Upper lobe of right lung (tissue), 1 donor: ENCODE data around the gene RPLP2. TPM values are rescaled to one million over a fixed set of nuclear protein-coding genes. Genes with fewer than 3 reads are reported as not detected.

Source experiments
- ATAC-seq: fragments of 200-7000 bp; cut with Tn5 transposase; one replicate; pipeline ENCODE4 v1.9.1; 2020; ENCODE audit warnings: mild to moderate bottlenecking, moderate library complexity
- DNase-seq: peaks from one replicate; pipeline ENCODE4 v3.0.0-alpha.2; 2020
- H3K27ac ChIP-seq: fragments of 200-600 bp; one replicate; pipeline ENCODE4 v1.8.0; 2022
- H3K27me3 ChIP-seq: fragments of 200-600 bp; one replicate; pipeline ENCODE4 v1.8.0; 2022; ENCODE audit warnings: mild to moderate bottlenecking
- H3K36me3 ChIP-seq: fragments of 200-600 bp; one replicate; pipeline ENCODE4 v1.8.0; 2022
- H3K4me1 ChIP-seq: fragments of 200-600 bp; one replicate; pipeline ENCODE4 v1.8.0; 2022
- H3K4me3 ChIP-seq: fragments of 200-600 bp; one replicate; pipeline ENCODE4 v1.8.0; 2022; ENCODE audit warnings: mild to moderate bottlenecking
- H3K9me3 ChIP-seq: fragments of 200-600 bp; one replicate; pipeline ENCODE4 v1.8.0; 2022
- CTCF ChIP-seq: fragments of 200-600 bp; IDR thresholded peaks from one replicate; pipeline ENCODE4 v1.8.0; 2022; ENCODE audit warnings: antibody characterized with exemption
- intact Hi-C: fragments of 100-400 bp; cut with DNase I; formaldehyde crosslinking; loops from one replicate; pipeline ENCODE4 v1.11.0; 2022
- total RNA-seq: library from RNA; stranded (reverse); fragmentation: NEBNext Ultra II Directional; extraction: Animal tissue kit (Norgen Biotek cat#: 25700); gene quantifications from one replicate; pipeline ENCODE4 v1.2.1, GENCODE V29; 2021
- donor health status: DM: no; HTN: yes; CAD: no; lungs with severe emphysema.

Gene RPLP2
- total RNA-seq, 1 donor from 2014 or later = 1,548 TPM

GRCh38 chr11:763549-764321, 46.0 kb upstream of the RPLP2 start:
- Histone ChIP-seq H3K27ac (no peak overlapping the region), H3K4me3 (no peak overlapping the region), H3K36me3 (peaks cover 78% of the 10 kb centered on the region), H3K4me1 (no peaks in the 10 kb centered on the region), H3K27me3 (no peaks in the 10 kb centered on the region), H3K9me3 (no peaks in the 10 kb centered on the region)
- DNase-seq (no peak), ATAC-seq (no peak)
- intact Hi-C loops = no loop called here
- TF ChIP-seq CTCF = no peak

- Histone ChIP-seq H3K36me3 (peaks cover 71% of the 10 kb centered on the region), H3K4me1 (no peaks in the 10 kb centered on the region), H3K27ac (no peak overlapping the region), H3K4me3 (no peak overlapping the region), H3K27me3 (no peaks in the 10 kb centered on the region), H3K9me3 (no peaks in the 10 kb centered on the region)
- ATAC-seq (no peak), DNase-seq (no peak)
- intact Hi-C loops = no loop called here
- TF ChIP-seq CTCF = no peak
Observed at GRCh38 chr11:764322-765024, 45.3 kb upstream of the RPLP2 start.

- Histone ChIP-seq H3K9me3 (no peaks in the 10 kb centered on the region), H3K27me3 (no peaks in the 10 kb centered on the region), H3K4me3 (no peak overlapping the region), H3K27ac (no peak overlapping the region), H3K4me1 (no peaks in the 10 kb centered on the region), H3K36me3 (peaks cover 69% of the 10 kb centered on the region)
- peak; percentile 66 for ATAC-seq
- DNase-seq = no peak
- TF ChIP-seq CTCF = peak; percentile 55
- intact Hi-C loops = no loop called here
Observed at GRCh38 chr11:765025-765801, 44.6 kb upstream of the RPLP2 start.

- Histone ChIP-seq H3K4me3 (no peak overlapping the region), H3K36me3 (peaks cover 69% of the 10 kb centered on the region), H3K4me1 (no peaks in the 10 kb centered on the region), H3K27ac (no peak overlapping the region), H3K27me3 (no peaks in the 10 kb centered on the region), H3K9me3 (no peaks in the 10 kb centered on the region)
- TF ChIP-seq CTCF = no peak
- intact Hi-C loops = no loop called here
- no peak for ATAC-seq
- DNase-seq = no peak
Observed at GRCh38 chr11:765802-766091, 44.0 kb upstream of the RPLP2 start.

- TF ChIP-seq CTCF = no peak
Observed at GRCh38 chr11:766106-766935, 43.4 kb upstream of the RPLP2 start.

More at GRCh38 chr11:766106-766935, 43.4 kb upstream of the RPLP2 start:
- Histone ChIP-seq H3K4me3 (no peak overlapping the region), H3K4me1 (no peaks in the 10 kb centered on the region), H3K27me3 (no peaks in the 10 kb centered on the region), H3K9me3 (no peaks in the 10 kb centered on the region), H3K27ac (no peak overlapping the region), H3K36me3 (peaks cover 69% of the 10 kb centered on the region)
- intact Hi-C loops = no loop called here
- no peak for DNase-seq
- ATAC-seq = no peak
